DMS53 (cell line): Measurements from ENCODE around the gene SRPK1.

ENCODE experiments used
- DNase-seq: peaks from one replicate; lab custom pipeline; 2025; lab: John Stamatoyannopoulos, UW

Gene SRPK1

GRCh38 chr6:35817515-35817914, 103.4 kb downstream of the SRPK1 start:
- DNase-seq: no peak

DNA sequence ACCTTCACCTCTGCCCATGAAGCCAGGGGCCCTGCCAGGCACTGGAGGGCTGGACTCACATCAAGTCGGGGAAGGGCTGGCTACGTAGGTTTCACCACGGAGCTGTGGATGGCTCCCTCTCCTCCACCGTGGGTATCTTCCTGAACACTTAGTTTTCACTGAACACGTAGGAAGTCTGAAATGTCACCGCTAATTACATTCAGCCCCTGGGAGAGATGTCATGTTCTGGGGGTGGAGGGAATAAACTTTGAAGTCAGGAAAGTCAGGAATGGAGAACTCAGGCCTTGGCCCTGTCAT, 109.3 kb downstream of the SRPK1 start:
- no peak for DNase-seq

GRCh38 chr6:35810971-35811698, 109.8 kb downstream of the SRPK1 start:
- peak; percentile 94 for DNase-seq

DNA sequence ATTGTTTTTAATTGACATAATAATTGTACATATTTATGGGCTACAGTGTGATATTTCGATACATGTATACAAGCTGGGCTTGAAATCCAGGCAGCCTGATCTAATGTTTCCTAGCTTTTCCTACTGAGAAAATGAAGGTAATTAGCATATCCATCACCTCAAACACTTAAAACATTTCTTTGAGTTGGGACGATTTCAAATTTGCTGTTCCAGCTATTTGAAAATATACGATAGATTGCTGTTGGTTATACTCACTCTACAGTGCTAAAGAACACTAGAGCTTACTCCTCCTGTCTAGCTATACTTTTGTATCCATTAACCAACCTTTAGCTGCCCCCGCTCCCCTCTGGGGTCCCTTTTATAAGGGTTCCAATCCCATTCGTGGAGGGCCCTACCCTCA, 111.1 kb downstream of the SRPK1 start:
- DNase-seq: no peak

- DNase-seq: peak; percentile 66
These were observed 112.2 kb downstream of the SRPK1 start for GRCh38 chr6:35808688-35809087.

DNA sequence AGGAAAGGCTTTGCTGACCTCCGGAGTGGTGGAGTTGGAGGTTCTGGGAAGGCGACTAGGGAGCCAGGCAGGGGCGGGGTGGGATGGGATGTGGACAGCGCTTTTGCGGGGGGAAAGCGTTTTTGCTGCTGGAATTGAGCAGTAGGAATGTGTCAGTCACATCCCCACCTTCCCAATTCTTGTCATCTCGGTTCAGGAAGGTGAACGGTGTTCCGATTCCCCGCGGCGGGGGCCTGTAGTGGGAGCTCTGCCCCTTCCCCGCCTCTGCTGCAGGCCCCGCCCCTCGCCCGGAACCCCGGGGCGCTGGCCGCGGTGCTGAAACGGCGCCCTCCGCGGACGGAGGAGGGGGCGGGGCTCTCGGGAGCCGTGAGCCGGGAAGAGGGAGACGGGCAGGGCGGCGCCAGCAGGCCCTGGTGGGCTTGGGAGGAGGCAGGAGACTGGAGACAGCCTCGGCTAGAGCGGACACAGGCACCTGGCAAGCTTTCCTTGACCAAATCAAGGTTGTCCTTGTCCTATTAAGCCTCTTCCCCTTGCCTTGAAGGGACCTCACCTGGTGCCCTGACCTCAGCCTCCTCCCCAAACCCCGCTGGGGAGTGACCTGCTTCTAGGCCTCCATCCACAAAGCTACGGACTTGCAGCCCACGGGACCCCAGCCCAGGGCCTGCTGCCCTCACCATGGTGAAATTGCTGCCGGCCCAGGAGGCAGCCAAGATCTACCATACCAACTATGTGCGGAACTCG, 115.7 kb downstream of the SRPK1 start, which contains the start of gene LHFPL5:
LHFPL5 (plus strand) TSS at position 357 of the 741 bp plus-strand sequence; CDS start at position 676, 319 bp downstream.
- peak; percentile 77 for DNase-seq

GRCh38 chr6:35801148-35801547, 119.8 kb downstream of the SRPK1 start:
- DNase-seq: no peak

GRCh38 chr6:35798706-35799105, 122.2 kb downstream of the SRPK1 start:
- no peak for DNase-seq

DNA sequence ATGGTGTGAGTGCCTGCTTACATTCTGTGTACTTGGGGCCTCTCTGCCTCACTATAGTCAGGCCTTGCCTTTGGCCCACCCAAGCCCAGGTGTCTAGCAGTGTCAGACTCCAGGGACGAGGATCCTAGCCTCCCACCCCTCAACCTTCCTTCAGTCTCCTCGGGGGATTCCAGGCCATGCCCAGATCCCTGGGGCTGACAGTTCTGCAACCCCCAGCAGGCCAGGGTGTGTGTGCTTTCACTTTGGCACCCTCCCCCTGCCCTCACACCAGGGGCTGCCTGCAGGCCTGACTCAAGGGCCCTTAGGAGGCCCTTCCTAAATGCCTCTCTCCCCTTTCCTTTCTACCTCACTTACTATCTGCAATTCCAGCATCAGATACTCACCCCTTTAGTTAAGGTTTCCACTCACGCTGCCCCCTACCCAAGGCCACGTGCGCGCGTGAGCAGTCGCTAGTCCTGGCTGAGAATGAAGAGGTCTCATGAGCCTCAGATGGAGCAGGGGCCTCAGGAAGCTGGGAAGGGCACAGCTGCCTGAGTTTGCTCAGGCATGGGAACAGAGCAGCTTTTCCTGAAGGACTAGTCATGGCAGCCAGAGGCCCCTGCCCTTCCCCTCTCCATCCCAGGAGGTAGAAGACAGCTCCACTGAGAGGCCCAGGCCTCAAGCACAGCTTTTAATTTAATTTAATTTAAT, 122.9 kb downstream of the SRPK1 start:
- peak; percentile 20 for DNase-seq

DNA sequence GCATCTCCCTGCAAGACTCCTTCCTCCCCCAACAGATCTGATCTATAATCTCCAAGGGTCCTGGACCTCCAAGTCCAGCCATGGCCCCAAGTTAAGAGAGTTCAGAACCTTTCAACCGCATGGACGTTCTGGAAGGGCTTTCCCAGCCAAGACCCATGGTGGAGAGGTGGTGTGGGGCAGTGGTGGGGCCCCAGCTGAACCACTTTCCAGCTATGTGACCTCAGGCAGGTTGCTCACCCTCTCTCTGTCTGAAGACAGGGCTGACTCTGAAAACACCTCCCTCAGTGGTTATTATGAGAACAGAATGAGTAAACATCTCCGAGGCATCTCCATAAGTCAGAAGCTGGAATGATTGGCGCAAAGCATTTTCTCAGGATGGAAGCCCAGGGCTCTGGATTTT, 124.7 kb downstream of the SRPK1 start:
- DNase-seq: no peak

GRCh38 chr6:35795453-35796071, 125.3 kb downstream of the SRPK1 start:
- no peak for DNase-seq

DNA sequence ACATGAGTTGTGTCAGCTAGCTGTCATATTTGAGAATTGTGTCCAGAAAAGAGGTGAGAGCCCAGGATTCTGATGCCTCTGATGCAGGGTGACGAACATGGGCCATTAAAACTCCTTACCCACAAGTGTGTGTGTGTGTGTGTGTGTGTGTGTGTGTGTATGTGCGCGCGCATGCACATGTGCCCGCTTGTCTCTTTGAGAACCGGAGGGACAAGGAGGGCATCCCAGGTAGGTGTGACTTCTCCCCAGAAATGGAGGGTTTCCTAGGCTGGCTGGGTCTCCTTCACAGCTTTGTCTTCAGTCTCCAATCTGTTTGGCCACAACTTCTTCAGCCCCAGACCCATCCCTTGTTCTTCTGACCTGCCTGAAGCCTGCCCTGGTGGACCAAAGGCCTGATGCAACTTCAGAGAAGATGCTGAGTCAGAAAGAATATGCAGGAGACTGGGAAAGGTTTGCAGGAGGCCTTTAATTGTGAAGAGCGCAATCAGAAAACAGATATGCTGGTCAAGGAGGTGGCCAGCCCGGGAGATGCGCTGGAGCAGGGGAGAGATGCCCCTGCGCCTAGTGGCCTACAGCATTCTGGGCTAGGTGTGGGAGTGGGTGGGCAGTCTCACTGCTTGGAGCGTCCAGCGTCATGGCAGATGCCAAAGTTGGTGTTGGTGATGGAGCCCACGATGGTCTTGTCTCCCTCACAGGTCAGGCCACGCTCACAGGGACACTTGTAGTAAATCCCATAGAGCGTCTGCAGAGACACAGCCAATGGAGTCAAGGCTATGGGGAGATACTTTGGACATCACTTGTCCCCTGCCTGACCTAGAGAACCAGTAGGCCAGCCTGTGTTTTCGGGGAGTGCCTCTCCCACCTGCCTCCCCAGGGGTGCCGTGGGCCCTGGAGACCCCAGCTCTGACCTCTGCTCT, 126.1 kb downstream of the SRPK1 start:
- DNase-seq: no peak

DNA sequence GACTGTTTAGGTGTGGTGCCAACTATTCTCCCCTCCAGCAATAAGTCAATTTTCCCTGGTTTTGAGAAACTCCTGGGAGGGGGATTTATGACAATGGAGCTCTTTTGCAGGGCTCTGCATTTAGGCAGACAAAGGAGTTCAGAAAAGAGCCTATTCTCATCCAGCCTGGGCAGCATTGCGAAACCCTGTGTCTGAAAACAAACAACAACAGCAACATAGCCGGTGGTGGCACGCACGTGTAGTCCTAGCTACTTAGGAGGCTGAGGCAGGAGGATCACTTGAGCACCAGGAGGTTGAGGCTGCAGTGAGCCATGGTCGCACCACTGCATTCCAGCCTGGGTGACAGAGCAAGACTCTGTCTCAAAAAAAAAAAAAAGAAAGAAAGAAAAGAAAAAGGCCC, 130.2 kb downstream of the SRPK1 start:
- DNase-seq: no peak

DNA sequence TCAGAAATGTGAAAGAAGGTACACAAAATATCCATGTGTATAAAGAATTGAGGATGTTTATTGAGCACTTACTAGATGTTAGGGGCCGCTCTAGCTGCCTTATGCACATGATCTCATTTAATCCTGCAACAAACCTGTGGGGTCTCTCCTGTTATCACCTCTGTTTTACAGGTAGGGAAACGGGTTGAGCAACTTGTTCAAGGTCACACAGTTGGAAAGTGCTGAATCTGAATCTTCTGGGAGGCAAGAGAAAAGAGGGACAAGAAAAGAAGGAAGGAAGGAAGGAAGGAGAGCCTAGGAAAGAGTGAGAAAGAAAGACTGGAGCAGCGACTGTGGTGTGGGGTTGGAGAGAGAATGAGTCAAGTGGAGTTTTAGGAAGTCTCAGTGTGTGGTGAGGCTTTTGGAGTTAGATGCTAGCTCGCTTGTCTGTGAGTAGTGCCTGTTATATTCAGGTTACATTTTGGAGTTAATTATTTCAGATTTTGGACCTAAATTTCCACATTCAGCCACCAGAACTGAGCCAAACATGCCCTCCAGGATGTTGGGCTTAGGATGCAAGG, 132.4 kb downstream of the SRPK1 start:
- no peak for DNase-seq

DNA sequence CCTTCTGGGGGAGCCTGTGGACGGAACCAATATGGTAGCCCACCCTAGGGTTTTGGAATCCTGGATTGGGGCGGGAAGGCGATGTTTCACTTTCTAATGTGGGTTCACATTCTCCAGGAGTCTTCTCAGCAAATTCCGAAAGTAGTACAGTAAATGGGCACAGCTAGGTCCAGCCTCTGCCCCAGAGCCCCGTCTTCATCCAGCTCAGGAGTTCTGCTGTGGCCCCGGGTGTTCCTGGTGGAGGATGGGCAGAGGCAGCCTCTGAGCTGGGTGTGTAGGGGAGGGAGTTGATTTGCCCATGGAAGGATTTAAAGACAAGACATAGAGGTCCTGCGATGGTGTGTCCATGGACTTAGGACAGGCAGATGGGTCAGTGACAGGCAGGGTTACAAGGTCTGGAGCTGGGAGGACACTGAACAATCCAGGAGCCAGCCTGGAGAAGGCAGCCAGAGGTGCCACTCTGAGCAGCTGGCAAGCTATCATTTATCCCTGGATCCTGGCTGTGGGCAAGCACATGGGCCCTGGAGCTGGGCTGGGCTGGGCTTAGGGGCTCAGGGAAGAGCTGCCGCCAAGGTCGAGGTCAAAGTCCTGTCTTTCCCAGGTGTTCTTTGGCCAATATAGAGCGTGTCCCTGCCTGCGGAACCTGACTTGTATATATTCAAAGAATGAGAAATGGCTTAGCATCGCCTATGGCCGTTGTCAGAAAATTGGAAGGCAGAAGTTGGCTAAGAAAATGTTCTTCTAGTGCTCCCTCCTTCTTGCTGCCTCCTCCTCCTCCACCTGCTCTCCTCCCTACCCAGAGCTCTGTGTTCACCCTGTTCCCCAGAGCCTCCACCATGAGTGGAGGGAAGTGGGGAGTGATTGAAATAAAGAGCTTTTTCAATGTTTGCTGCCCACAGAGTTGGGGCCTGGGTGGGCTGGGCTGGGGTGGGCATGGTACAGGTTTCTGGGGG, 133.4 kb downstream of the SRPK1 start:
- peak; percentile 29 for DNase-seq

GRCh38 chr6:35786810-35787209, 134.1 kb downstream of the SRPK1 start:
- peak; percentile 49 for DNase-seq

GRCh38 chr6:35786272-35786671, 134.6 kb downstream of the SRPK1 start:
- no peak for DNase-seq

DNA sequence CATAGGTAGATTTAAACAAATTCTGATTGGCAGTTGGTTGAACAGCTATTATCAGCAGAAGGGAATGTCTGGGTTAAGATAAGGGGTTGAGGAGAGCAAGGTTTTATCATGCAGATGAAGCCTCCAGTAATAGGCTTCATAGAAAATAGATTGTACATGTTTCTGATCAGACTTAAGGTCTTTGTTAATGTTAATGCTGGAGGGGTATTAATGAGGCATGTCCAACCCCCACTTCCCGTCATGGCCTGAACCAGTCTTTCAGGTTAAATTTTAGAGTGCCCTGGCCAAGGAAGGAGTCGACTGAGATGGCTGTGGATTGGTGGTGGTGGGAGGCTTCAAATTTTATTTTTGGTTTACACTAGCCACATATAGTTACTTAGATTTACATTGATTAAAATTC, 136.7 kb downstream of the SRPK1 start:
- no peak for DNase-seq
